DND-41 (cell line): ENCODE measurements around the gene KCNC3.

Source experiments
- ATAC-seq: fragments of 200-7000 bp; cut with Tn5 transposase; 3 replicates; pipeline ENCODE4 v1.9.1; 2021; ENCODE audit warnings: low read depth; ENCODE audit not compliant: insufficient read depth
- DNase-seq: peaks from one replicate; pipeline ENCODE4 v3.0.0-alpha.2; 2020
- H2AFZ ChIP-seq: 2 replicates; pipeline ENCODE4 v1.6.0; 2012; ENCODE audit warnings: low read depth, low read length
- H3K27ac ChIP-seq: 2 replicates; pipeline ENCODE4 v1.5.1; 2012; ENCODE audit warnings: low read length, inconsistent platforms
- H3K27me3 ChIP-seq: fragments of 200-600 bp; sonication (generic); 2 replicates; pipeline ENCODE4 v1.6.0; 2012; ENCODE audit warnings: low read length, mild to moderate bottlenecking, inconsistent platforms; ENCODE audit not compliant: insufficient read depth, poor library complexity
- H3K36me3 ChIP-seq: 2 replicates; pipeline ENCODE4 v1.5.1; 2012; ENCODE audit warnings: low read length, inconsistent platforms; ENCODE audit not compliant: insufficient read depth
- H3K4me1 ChIP-seq: 2 replicates; pipeline ENCODE4 v1.5.1; 2012; ENCODE audit warnings: mild to moderate bottlenecking, low read length; ENCODE audit not compliant: insufficient read depth
- H3K4me2 ChIP-seq: 2 replicates; pipeline ENCODE4 v1.6.0; 2012; ENCODE audit warnings: mild to moderate bottlenecking, moderate library complexity, low read length, inconsistent platforms; ENCODE audit not compliant: insufficient read depth
- H3K4me3 ChIP-seq, 2 experiments: fragments of 200-600 bp in 1 of 2; shearing (Covaris generic) in 1 of 2; 2 replicates each; pipeline ENCODE4 v1.5.1; 2012 to 2016; ENCODE audit warnings: inconsistent platforms in 2 of 2, low read length in 2 of 2, mild to moderate bottlenecking in 2 of 2, low read depth in 1 of 2, moderate library complexity in 1 of 2
- H3K79me2 ChIP-seq: 2 replicates; pipeline ENCODE4 v1.6.0; 2012; ENCODE audit warnings: low read length, inconsistent platforms; ENCODE audit not compliant: insufficient read depth
- H3K9ac ChIP-seq: 2 replicates; pipeline ENCODE4 v1.6.0; 2012; ENCODE audit warnings: low read depth, mild to moderate bottlenecking, inconsistent platforms, low read length, moderate library complexity
- H3K9me3 ChIP-seq: 2 replicates; pipeline ENCODE4 v1.5.1; 2012; ENCODE audit warnings: low read length, moderate library complexity, mild to moderate bottlenecking, inconsistent platforms; ENCODE audit not compliant: insufficient read depth, severe bottlenecking
- H4K20me1 ChIP-seq: 2 replicates; pipeline ENCODE4 v1.6.0; 2012; ENCODE audit warnings: low read length; ENCODE audit not compliant: insufficient read depth
- CTCF ChIP-seq: IDR thresholded peaks from 2 replicates; pipeline ENCODE4 v1.5.1; 2012; ENCODE audit warnings: borderline replicate concordance, low read length, moderate library complexity, mild to moderate bottlenecking; ENCODE audit not compliant: poor library complexity, severe bottlenecking; ENCODE audit errors: extremely low read depth
- EZH2 ChIP-seq: IDR thresholded peaks from 3 replicates; pipeline ENCODE4 v1.6.1; 2012; ENCODE audit warnings: borderline replicate concordance, low read depth, mild to moderate bottlenecking, moderate library complexity, low read length, inconsistent platforms; ENCODE audit not compliant: severe bottlenecking

KCNC3 gene

GRCh38 chr19:50333737-50334617, 4.8 kb upstream of the KCNC3 start:
- Histone ChIP-seq H3K79me2 (no peaks in the 10 kb centered on the region), H3K4me1 (peaks cover 26% of the 10 kb centered on the region), H3K9me3 (no peaks in the 10 kb centered on the region), H3K9ac (no peak overlapping the region), H3K36me3 (no peaks in the 10 kb centered on the region), H3K27me3 (no peaks in the 10 kb centered on the region), H2AFZ (no peak overlapping the region), H4K20me1 (no peaks in the 10 kb centered on the region), H3K4me2 (no peak overlapping the region), H3K27ac (no peak overlapping the region), H3K4me3 (no peak overlapping the region)
- no peak for TF ChIP-seq CTCF
- no peak for TF ChIP-seq EZH2
- ATAC-seq (no peak), DNase-seq (no peak)

GRCh38 chr19:50333235-50333736, 4.1 kb upstream of the KCNC3 start:
- DNase-seq (no peak), ATAC-seq (no peak)
- Histone ChIP-seq H4K20me1 (no peaks in the 10 kb centered on the region), H3K27me3 (no peaks in the 10 kb centered on the region), H3K27ac (no peak overlapping the region), H3K4me3 (no peak overlapping the region), H3K4me1 (peaks cover 26% of the 10 kb centered on the region), H3K36me3 (no peaks in the 10 kb centered on the region), H3K9me3 (no peaks in the 10 kb centered on the region), H3K9ac (no peak overlapping the region), H2AFZ (no peak overlapping the region), H3K79me2 (no peaks in the 10 kb centered on the region), H3K4me2 (no peak overlapping the region)
- TF ChIP-seq CTCF (no peak), EZH2 (no peak)

GRCh38 chr19:50332244-50333038, 3.3 kb upstream of the KCNC3 start:
- Histone ChIP-seq H3K9me3 (no peaks in the 10 kb centered on the region), H3K27me3 (no peaks in the 10 kb centered on the region), H3K4me2 (peak overlapping the region; percentile 69), H3K27ac (peak overlapping the region; percentile 76; the same call in 1 of the 2 replicates), H3K4me3 (peak overlapping the region in 1 of 2 experiments; percentile 56; a peak in 2 of 4 replicates), H3K9ac (peak overlapping the region; percentile 56; the same call in 1 of the 2 replicates), H2AFZ (no peak overlapping the region), H3K36me3 (no peaks in the 10 kb centered on the region), H4K20me1 (no peaks in the 10 kb centered on the region), H3K79me2 (no peaks in the 10 kb centered on the region), H3K4me1 (peaks cover 26% of the 10 kb centered on the region)
- ATAC-seq (no peak), DNase-seq (no peak)
- TF ChIP-seq EZH2 (no peak), CTCF (no peak)
